ENCODE measurements around the gene CPNE5.

Gene CPNE5

GRCh38 chr6:36758516-36759147 is 80.6 kb downstream of the CPNE5 start:
- no peak for DNase-seq

DNA sequence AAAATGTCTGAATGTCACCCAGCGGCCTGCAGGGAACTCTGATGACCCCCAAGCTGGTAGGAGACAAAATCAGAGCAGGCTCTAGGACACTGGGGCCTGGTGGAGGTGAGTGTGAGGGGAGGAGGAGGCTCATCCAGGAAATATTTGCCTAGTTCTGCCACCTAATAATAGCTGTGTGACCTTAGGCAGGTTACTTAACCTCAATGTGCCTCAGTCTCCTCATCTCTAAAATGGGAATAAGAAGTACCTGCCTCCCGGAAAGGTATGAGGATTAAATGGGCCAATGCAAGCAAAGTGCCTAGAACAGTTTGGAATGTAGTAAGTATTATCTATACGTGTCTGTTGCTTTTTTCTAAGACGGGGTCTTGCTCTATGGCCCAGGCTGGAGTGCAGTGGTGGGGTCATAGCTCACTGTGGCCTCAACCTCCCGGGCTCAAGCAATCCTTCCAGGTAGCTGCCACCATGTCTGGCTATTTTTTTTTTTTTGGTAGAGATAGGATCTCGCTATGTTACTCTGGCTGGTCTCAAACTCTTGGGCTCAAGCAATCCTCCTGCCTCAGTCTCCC is 81.2 kb downstream of the CPNE5 start:
- DNase-seq = no peak

DNA sequence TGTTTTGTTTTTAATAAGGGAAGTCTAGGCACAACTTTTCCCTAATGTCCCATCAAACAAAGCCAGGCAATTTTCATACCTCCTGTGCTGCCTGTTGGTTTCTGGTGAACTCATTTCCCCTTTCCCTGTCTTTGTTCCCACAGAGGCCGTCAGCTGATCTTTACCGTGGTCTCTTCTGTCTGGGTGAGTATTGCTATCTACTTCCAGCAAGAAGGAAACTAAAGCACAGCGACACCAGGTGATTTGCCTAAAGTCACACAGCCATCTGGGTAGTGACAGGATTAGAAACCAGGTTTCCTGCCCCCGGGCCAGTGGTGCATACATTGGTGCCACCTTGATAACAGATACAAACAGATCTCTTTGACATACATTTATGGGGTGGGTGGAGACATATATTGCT is 82.0 kb downstream of the CPNE5 start:
- DNase-seq = peak in 1 of 2 experiments; percentile 17

- DNase-seq = no peak
Observed at GRCh38 chr6:36756786-36757185, 82.5 kb downstream of the CPNE5 start.

GRCh38 chr6:36755435-36756348 is 83.6 kb downstream of the CPNE5 start:
- DNase-seq = peak; percentile 61 to 67

- DNase-seq = no peak
Observed at GRCh38 chr6:36754582-36755434, 84.4 kb downstream of the CPNE5 start.

DNA sequence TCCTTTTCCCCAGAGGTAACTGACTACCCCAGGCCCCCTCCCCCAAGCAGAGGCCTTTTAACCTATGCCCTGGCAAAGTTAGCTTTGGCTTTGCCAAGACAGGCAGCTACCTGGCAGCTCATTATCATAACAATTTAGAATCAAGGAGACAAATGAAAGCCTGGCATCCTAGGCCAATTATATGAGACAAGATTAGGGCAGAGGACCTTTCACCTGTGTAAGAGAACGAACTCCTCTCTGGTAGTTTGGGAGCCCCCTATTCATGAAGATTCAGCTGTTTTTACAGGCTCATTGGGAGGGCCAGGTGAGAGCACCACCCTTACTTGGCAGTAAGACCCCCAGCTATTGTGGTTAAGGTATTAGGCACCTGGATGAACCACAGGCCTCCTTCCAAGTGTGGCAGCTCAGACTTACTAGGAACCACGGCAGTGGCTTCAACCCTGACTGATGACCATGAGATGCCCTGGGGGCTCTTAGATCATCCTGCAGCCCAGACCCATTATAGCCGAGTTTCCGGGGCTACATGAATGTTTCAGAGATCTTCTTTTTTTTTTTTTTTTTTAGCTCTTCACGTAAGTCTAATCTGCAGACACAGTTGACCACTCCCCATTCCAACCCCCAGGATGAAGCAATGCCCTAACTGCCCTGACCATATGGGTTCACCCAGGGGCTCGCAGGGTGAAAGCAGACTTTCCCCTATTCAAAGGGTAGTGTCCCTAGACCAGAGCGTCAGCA is 85.4 kb downstream of the CPNE5 start:
- no peak for DNase-seq

DNA sequence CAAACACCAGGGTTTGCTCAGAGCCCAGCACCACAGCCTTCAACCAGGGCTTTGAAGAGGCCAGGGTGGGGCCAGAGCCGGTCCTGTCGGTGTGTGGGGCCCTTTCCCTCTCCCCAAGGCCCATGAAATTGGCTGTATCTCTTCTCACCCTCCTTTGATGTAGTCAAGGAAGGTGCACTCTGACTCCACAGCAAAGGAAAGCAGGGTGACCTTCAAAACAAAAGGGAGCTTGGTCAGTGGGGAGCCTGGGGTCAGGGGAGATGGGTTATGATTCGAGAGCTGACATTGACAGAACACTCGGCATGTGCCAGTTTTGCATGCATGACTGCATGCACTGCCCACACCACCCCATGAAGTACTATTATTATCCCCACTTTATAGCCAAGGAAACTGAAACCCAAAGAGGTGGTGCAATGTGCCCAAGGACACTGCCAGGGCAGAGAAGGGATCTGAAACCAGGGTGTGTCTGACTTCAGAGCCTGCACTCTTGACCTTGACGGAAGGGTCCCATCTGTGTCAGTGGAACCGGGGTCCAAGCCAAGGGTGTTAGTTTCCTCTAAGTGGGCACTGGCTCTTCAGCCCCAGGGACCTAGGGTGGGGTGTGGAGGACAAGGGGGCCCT is 86.2 kb downstream of the CPNE5 start:
- no peak for DNase-seq

GRCh38 chr6:36752187-36752885 is 86.9 kb downstream of the CPNE5 start:
- DNase-seq = no peak

DNA sequence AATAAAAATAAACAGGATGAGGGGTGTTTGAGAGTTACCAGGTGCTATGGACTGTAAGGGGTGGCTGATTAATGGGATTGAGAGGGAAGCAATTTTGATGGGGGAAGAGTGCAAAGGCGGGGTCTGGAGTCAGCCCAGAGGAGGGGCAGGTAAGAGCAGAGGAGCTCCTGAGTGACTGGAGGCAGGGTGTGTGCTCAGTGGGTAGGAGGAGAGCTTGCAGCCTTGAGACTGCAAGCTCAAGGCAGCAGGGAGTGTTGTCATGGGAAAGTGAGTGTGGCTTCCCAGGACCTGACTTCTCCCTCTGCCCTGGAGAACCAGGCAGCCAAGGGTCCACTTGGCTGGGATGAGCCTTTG is 87.4 kb downstream of the CPNE5 start:
- DNase-seq = no peak

- no peak for DNase-seq
Observed at GRCh38 chr6:36751091-36751490, 88.2 kb downstream of the CPNE5 start.

- DNase-seq = no peak
Observed at GRCh38 chr6:36749829-36750489, 89.3 kb downstream of the CPNE5 start.

DNA sequence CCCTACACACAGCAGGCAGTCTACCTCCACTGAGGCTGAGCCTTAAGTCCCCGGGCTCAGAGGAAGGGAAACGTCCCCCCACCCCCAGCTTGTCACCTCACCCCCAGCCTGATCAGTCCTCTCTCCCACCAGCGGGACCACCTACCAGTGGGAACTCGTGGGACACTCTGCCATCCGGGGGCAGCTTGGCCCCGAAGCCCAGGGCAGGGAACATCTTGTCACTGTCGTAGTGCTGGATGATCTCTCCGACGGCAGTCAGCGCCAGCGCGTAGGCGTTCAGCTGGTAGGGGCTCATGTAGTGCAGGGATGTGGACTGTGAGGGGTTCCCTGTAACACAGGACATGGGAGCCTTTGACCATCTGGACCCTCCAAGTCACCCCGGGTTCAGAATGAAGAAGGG is 93.0 kb downstream of the CPNE5 start:
- DNase-seq = no peak

- no peak for DNase-seq
Observed at GRCh38 chr6:36745836-36746235, 93.4 kb downstream of the CPNE5 start.

DNA sequence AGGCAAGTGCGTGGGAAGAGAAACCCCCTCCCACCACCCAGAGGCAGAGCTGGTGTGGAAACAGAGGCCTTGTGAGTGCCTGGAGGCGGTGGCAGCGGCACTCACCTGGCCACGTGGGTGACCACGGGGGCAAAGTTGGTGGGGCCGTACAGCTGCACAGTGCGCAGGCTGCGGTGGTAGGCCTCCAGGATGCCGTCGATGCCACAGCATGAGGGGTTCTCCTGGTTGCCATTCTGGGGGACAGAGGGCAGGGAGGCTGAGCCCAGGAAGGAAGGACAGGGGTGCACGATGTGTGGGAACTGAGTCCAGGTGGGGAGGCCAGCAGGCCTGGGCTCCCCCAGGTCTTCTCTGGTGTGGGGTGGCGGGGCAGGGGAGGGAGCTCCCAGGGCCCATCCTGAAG is 94.0 kb downstream of the CPNE5 start:
- DNase-seq = no peak

DNA sequence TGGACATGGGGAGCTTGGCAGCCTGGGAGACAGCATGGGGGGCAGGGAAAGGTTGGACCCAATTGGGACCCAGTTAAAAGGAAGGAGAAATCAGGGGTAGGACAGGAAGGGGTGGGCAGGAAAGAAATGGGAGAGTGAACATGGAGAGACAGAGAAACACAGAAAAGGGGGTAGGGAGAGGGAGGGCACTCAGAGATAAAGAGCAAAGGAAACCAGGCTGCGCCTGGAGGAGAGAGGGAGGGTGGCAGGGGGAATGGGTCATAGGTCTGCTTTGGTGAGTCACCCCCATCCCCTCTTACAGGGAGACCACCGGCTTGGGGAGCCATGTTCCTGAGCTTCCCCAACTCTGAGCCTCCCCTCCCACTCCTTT is 95.0 kb downstream of the CPNE5 start:
- DNase-seq = no peak

DNA sequence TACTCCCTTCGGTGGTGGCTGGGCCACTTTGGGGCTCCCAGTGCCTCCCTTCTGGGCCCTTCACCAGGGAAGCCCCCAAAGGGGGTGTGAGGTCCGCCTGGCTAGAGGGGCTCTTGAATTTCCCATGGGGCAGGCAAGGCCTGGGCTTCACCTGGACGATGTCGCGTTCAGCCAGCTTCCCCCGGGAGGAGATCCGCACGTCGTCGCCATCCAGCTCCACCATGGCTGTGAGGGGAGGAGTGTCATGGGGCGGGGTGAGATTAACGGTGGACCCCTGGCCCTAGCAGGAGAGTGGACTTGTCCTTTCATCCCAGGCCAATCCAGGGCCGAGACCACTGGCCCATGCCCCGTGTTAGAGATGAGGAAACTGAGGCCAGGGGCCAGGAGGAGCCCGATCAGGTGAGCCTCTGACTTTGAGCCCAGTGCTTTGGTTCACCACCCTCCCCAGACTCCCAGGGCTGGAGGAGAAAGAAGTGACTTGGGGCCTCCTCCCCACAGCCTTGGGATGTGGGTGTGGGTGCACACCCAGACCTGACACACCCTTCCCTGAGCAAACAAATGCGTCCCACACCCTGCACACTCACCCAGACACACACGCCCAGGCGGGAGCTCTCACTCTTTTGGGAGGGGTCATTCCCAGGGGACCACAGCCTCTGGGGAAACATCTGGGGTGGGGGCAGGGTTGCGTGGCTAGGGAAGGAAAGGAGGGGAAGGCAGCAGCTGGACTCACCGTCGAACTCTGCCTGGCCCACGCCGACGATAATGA is 95.5 kb downstream of the CPNE5 start:
- no peak for DNase-seq

- no peak for DNase-seq
Observed at GRCh38 chr6:36743032-36743431, 96.2 kb downstream of the CPNE5 start.

DNA sequence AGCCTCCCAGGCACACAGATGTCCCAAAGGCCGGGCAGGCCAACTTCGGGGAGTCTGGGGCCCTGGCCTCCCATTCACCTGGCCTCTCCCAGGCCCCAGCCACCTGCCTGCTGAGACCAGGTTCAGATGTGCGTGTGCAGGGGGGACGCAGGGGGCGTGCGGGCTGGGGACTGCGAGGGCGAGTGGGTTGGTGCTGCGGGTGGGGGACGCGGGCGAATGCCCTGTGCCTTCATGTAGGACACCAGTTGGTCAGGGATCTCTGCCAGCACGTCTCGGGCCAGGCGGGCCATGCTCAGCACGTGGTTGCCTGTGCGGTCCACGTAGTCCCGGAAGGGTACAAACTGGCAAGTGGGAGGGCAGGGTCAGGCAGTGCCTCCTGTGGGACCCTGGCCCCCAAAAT is 97.1 kb downstream of the CPNE5 start:
- no peak for DNase-seq

DNA sequence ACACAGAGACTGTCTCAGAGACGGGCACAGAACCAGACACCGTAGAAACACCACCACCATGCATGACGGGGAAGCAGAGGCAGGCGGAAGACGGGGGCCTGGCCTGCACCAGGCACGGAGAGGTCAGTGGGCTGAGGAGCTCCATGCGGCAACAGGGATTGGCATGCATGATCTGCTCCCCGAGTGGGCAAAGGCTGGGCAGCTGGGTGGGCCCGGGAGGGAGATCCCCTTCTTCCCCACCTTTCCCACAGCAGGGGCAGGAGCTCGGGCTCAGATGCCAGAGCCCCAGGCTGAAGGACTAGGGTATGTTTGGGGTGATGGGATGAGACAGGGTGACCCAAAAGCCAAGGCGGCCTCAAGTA is 98.4 kb downstream of the CPNE5 start:
- DNase-seq = no peak
